SK-N-SH treated with all-trans-retinoic acid at 6 μM for 48 hours (cell line): ENCODE data around the gene DTNBP1.
A peak's percentile ranks its signal among the peaks of the same experiment; 100 is the strongest.

Experiments used
- ATAC-seq: fragments of 200-7000 bp; cut with Tn5 transposase; 3 replicates; pipeline ENCODE4 v1.9.1; 2020; ENCODE audit warnings: mild to moderate bottlenecking, moderate library complexity
- ARNTL ChIP-seq: fragments of 450-650 bp; formaldehyde crosslinking; IDR thresholded peaks from 2 replicates; pipeline ENCODE4 v1.5.0; 2020; ENCODE audit warnings: low read depth, mild to moderate bottlenecking, moderate library complexity, borderline replicate concordance
- BACH2 ChIP-seq: fragments of 250-450 bp; sonication (Bioruptor Pico); IDR thresholded peaks from 2 replicates; pipeline ENCODE4 v1.9.0; 2021; ENCODE audit warnings: mild to moderate bottlenecking, borderline replicate concordance
- CREB5 ChIP-seq: fragments of 250-450 bp; sonication (Bioruptor Pico); IDR thresholded peaks from 2 replicates; pipeline ENCODE4 v1.5.1; 2020; ENCODE audit warnings: low read depth, mild to moderate bottlenecking, moderate library complexity
- CSDC2 ChIP-seq: fragments of 250-450 bp; sonication (Bioruptor Pico); IDR thresholded peaks from 2 replicates; pipeline ENCODE4 v1.5.0; 2020; ENCODE audit warnings: mild to moderate bottlenecking, moderate library complexity
- CSRNP3 ChIP-seq: fragments of 250-450 bp; sonication (Bioruptor Pico); IDR thresholded peaks from 2 replicates; pipeline ENCODE4 v1.5.1; 2021; ENCODE audit warnings: mild to moderate bottlenecking, moderate library complexity
- GLIS3 ChIP-seq: fragments of 250-450 bp; sonication (Bioruptor Pico); IDR thresholded peaks from 2 replicates; pipeline ENCODE4 v1.5.0; 2020; ENCODE audit warnings: mild to moderate bottlenecking, moderate library complexity
- ISL1 ChIP-seq: fragments of 250-450 bp; sonication (Bioruptor Pico); IDR thresholded peaks from 2 replicates; pipeline ENCODE4 v2.1.2; 2022; ENCODE audit warnings: mild to moderate bottlenecking, moderate library complexity
- PATZ1 ChIP-seq: fragments of 250-450 bp; sonication (Bioruptor Pico); IDR thresholded peaks from 2 replicates; pipeline ENCODE4 v1.8.0; 2020; ENCODE audit warnings: mild to moderate bottlenecking, moderate library complexity, borderline replicate concordance
- POU6F1 ChIP-seq: fragments of 250-450 bp; sonication (Bioruptor Pico); IDR thresholded peaks from 2 replicates; pipeline ENCODE4 v1.8.0; 2021; ENCODE audit warnings: low read depth, mild to moderate bottlenecking, moderate library complexity, borderline replicate concordance
- PPARA ChIP-seq: fragments of 250-450 bp; sonication (Bioruptor Pico); IDR thresholded peaks from 2 replicates; pipeline ENCODE4 v1.5.0; 2020; ENCODE audit warnings: mild to moderate bottlenecking, borderline replicate concordance
- SNAI2 ChIP-seq: fragments of 250-450 bp; sonication (Bioruptor Pico); IDR thresholded peaks from 2 replicates; pipeline ENCODE4 v1.5.0; 2020; ENCODE audit warnings: mild to moderate bottlenecking, moderate library complexity
- TCF4 ChIP-seq: fragments of 250-450 bp; sonication (Bioruptor Pico); IDR thresholded peaks from 2 replicates; pipeline ENCODE4 v1.8.0; 2021; ENCODE audit warnings: mild to moderate bottlenecking, moderate library complexity, borderline replicate concordance
- TOX ChIP-seq: fragments of 250-450 bp; sonication (Bioruptor Pico); IDR thresholded peaks from 2 replicates; pipeline ENCODE4 v1.8.0; 2021; ENCODE audit warnings: mild to moderate bottlenecking, moderate library complexity, borderline replicate concordance
- TSHZ2 ChIP-seq: fragments of 250-450 bp; sonication (Bioruptor Pico); IDR thresholded peaks from 2 replicates; pipeline ENCODE4 v1.5.0; 2020; ENCODE audit warnings: mild to moderate bottlenecking, moderate library complexity
- ZC3H10 ChIP-seq: fragments of 250-450 bp; sonication (Bioruptor Pico); IDR thresholded peaks from 2 replicates; pipeline ENCODE4 v1.5.1; 2021; ENCODE audit warnings: mild to moderate bottlenecking, moderate library complexity
- ZFP3 ChIP-seq: fragments of 250-450 bp; sonication (Bioruptor Pico); IDR thresholded peaks from 2 replicates; pipeline ENCODE4 v1.5.0; 2020; ENCODE audit warnings: mild to moderate bottlenecking, moderate library complexity
- ZNF565 ChIP-seq: fragments of 450-650 bp; formaldehyde crosslinking; conservative IDR thresholded peaks from 2 replicates; pipeline ENCODE4 v1.5.0; 2020; ENCODE audit warnings: low read depth, mild to moderate bottlenecking, moderate library complexity
- ZNF70 ChIP-seq: fragments of 450-650 bp; formaldehyde crosslinking; IDR thresholded peaks from 2 replicates; pipeline ENCODE4 v1.5.0; 2020; ENCODE audit warnings: mild to moderate bottlenecking, moderate library complexity
- ZNF8 ChIP-seq: fragments of 450-650 bp; formaldehyde crosslinking; IDR thresholded peaks from 2 replicates; pipeline ENCODE4 v1.5.0; 2020; ENCODE audit warnings: mild to moderate bottlenecking, moderate library complexity

The DTNBP1 gene

GRCh38 chr6:15588971-15589634 lies 73.7 kb downstream of the DTNBP1 start:
- peak; percentile 61; the same call in 2 of the 3 replicates for ATAC-seq
- no peak for TF ChIP-seq GLIS3 (CRISPR knock-in tag)
- no peak for TF ChIP-seq ZNF70 (CRISPR knock-in tag)
- no peak for TF ChIP-seq ISL1 (CRISPR knock-in tag)
- TF ChIP-seq PPARA = no peak
- no peak for TF ChIP-seq CREB5 (CRISPR knock-in tag)
- TF ChIP-seq CSDC2 (CRISPR knock-in tag) = no peak
- TF ChIP-seq POU6F1 (CRISPR knock-in tag) = no peak
- TF ChIP-seq TSHZ2 (CRISPR knock-in tag) = no peak

- ATAC-seq = no peak
- TF ChIP-seq ARNTL (CRISPR knock-in tag) (no peak), ZNF565 (no peak), SNAI2 (CRISPR knock-in tag) (no peak), TOX (CRISPR knock-in tag) (no peak), CSDC2 (CRISPR knock-in tag) (no peak), POU6F1 (CRISPR knock-in tag) (no peak), ZFP3 (CRISPR knock-in tag) (no peak), ZC3H10 (no peak), CREB5 (CRISPR knock-in tag) (no peak), PPARA (no peak), BACH2 (CRISPR knock-in tag) (no peak), ZNF8 (CRISPR knock-in tag) (no peak), ZNF70 (CRISPR knock-in tag) (no peak)
These were observed 76.3 kb downstream of the DTNBP1 start for GRCh38 chr6:15586503-15586902.

GRCh38 chr6:15585760-15586214 lies 77.0 kb downstream of the DTNBP1 start:
- no peak for TF ChIP-seq POU6F1 (CRISPR knock-in tag)
- TF ChIP-seq ZC3H10 = no peak
- no peak for TF ChIP-seq PATZ1 (CRISPR knock-in tag)
- no peak for TF ChIP-seq CSRNP3 (CRISPR knock-in tag)
- no peak for TF ChIP-seq ZFP3 (CRISPR knock-in tag)
- no peak for TF ChIP-seq TSHZ2 (CRISPR knock-in tag)
- no peak for TF ChIP-seq TCF4 (CRISPR knock-in tag)
- no peak for ATAC-seq
